Neural progenitor cell (in vitro differentiated cells): ENCODE results near the gene TSPAN10. TPM values are rescaled to one million over a fixed set of nuclear protein-coding genes. Genes with fewer than 3 reads are reported as not detected.

ENCODE experiments used
- DNase-seq: peaks from one replicate; pipeline ENCODE4 v3.0.0-alpha.2; 2016; ENCODE audit warnings: low spot score
- H2AFZ ChIP-seq: fragments of 200-600 bp; sonication (generic); replicated peaks from 2 replicates; pipeline ENCODE4 v1.6.1; 2016; ENCODE audit warnings: antibody characterized with exemption
- H3F3A ChIP-seq: fragments of 200-600 bp; sonication (generic); 2 replicates; pipeline ENCODE4 v1.6.1; 2016; ENCODE audit warnings: antibody characterized with exemption, low read depth
- H3K27ac ChIP-seq: fragments of 200-600 bp; sonication (generic); 2 replicates; pipeline ENCODE4 v1.5.1; 2016; ENCODE audit warnings: mild to moderate bottlenecking
- H3K27me3 ChIP-seq: fragments of 200-600 bp; sonication (generic); 2 replicates; pipeline ENCODE4 v1.6.1; 2016; ENCODE audit warnings: mild to moderate bottlenecking, moderate library complexity
- H3K36me3 ChIP-seq: fragments of 200-600 bp; sonication (generic); 2 replicates; pipeline ENCODE4 v1.5.1; 2016
- H3K4me1 ChIP-seq: fragments of 200-600 bp; sonication (generic); 2 replicates; pipeline ENCODE4 v1.6.1; 2016; ENCODE audit warnings: mixed run types
- H3K4me2 ChIP-seq: fragments of 200-600 bp; sonication (generic); 2 replicates; pipeline ENCODE4 v1.6.1; 2016
- H3K4me3 ChIP-seq: fragments of 200-600 bp; sonication (generic); 2 replicates; pipeline ENCODE4 v1.5.1; 2016
- H3K79me2 ChIP-seq: fragments of 200-600 bp; sonication (generic); 2 replicates; pipeline ENCODE4 v1.6.1; 2016; ENCODE audit warnings: low read depth
- H3K9ac ChIP-seq: fragments of 200-600 bp; sonication (generic); 2 replicates; pipeline ENCODE4 v1.6.1; 2016
- H3K9me3 ChIP-seq: fragments of 200-600 bp; sonication (generic); 2 replicates; pipeline ENCODE4 v1.5.1; 2016; ENCODE audit warnings: low read depth
- H4K20me1 ChIP-seq: fragments of 200-600 bp; sonication (generic); 2 replicates; pipeline ENCODE4 v1.6.1; 2016; ENCODE audit warnings: low read depth
- H3K27ac Mint-ChIP-seq: 3 replicates; pipeline ENCODE4 v1.8.0; 2021; ENCODE audit warnings: mixed read lengths
- H3K27me3 Mint-ChIP-seq: 2 replicates; pipeline ENCODE4 v1.8.0; 2022; ENCODE audit warnings: low read depth, mild to moderate bottlenecking, inconsistent platforms, moderate library complexity, mixed read lengths; ENCODE audit not compliant: insufficient read depth
- H3K36me3 Mint-ChIP-seq: 3 replicates; pipeline ENCODE4 v1.8.0; 2021; ENCODE audit warnings: mixed read lengths
- H3K4me1 Mint-ChIP-seq: 3 replicates; pipeline ENCODE4 v1.8.0; 2021; ENCODE audit warnings: mixed read lengths
- H3K4me3 Mint-ChIP-seq: 3 replicates; pipeline ENCODE4 v1.8.0; 2021; ENCODE audit warnings: mild to moderate bottlenecking, moderate library complexity, mixed read lengths
- H3K9me3 Mint-ChIP-seq: 3 replicates; pipeline ENCODE4 v1.8.0; 2020; ENCODE audit warnings: mixed read lengths
- CTCF ChIP-seq: fragments of 200-600 bp; sonication (generic); IDR thresholded peaks from 2 replicates; pipeline ENCODE4 v1.5.1; 2017; ENCODE audit warnings: antibody characterized with exemption, mild to moderate bottlenecking
- EZH2 ChIP-seq: fragments of 200-600 bp; sonication (generic); IDR thresholded peaks from 2 replicates; pipeline ENCODE4 v1.6.1; 2017; ENCODE audit warnings: antibody characterized with exemption, mild to moderate bottlenecking, moderate library complexity
- EZH2phosphoT487 ChIP-seq: fragments of 200-600 bp; sonication (generic); IDR thresholded peaks from 2 replicates; pipeline ENCODE4 v1.6.1; 2017; ENCODE audit warnings: antibody characterized with exemption
- total RNA-seq: library from RNA; depleted of rRNA; stranded (reverse); fragments of >200 nt; gene quantifications from 2 replicates; pipeline ENCODE4 v1.2.3, GENCODE V29; 2015; ENCODE audit warnings: low replicate concordance

The TSPAN10 gene
- total RNA-seq, 1 donor from 2014 or later, result 2.2 TPM

- H3K4me1 Mint-ChIP-seq, result no peaks in the 10 kb centered on the region
- H3K4me2 ChIP-seq, result no peak overlapping the region
- H3K4me3 ChIP-seq, result no peak overlapping the region
- H4K20me1 ChIP-seq, result peaks cover 3% of the 10 kb centered on the region
- H3K4me3 Mint-ChIP-seq, result no peak overlapping the region
- H3K36me3 ChIP-seq, result no peaks in the 10 kb centered on the region
- no peaks in the 10 kb centered on the region for H3K4me1 ChIP-seq
- peaks cover 2% of the 10 kb centered on the region for H3K27me3 Mint-ChIP-seq
- TF ChIP-seq CTCF, result no peak
- no peak for TF ChIP-seq EZH2
- peaks cover 27% of the 10 kb centered on the region for H3K36me3 Mint-ChIP-seq
- H3K27ac ChIP-seq, result no peak overlapping the region
- no peaks in the 10 kb centered on the region for H3F3A ChIP-seq
- no peak overlapping the region for H3K27ac Mint-ChIP-seq
- H3K9ac ChIP-seq, result no peak overlapping the region
- H3K79me2 ChIP-seq, result no peaks in the 10 kb centered on the region
- H3K9me3 Mint-ChIP-seq, result no peaks in the 10 kb centered on the region
- no peaks in the 10 kb centered on the region for H3K27me3 ChIP-seq
- H3K9me3 ChIP-seq, result no peaks in the 10 kb centered on the region
- H2AFZ ChIP-seq, result no peak overlapping the region
- no peak for DNase-seq
These were observed 45.0 kb upstream of the TSPAN10 start for GRCh38 chr17:81591971-81592370.

GRCh38 chr17:81593105-81593871 is 43.7 kb upstream of the TSPAN10 start:
- no peaks in the 10 kb centered on the region for H3K36me3 ChIP-seq

DNA sequence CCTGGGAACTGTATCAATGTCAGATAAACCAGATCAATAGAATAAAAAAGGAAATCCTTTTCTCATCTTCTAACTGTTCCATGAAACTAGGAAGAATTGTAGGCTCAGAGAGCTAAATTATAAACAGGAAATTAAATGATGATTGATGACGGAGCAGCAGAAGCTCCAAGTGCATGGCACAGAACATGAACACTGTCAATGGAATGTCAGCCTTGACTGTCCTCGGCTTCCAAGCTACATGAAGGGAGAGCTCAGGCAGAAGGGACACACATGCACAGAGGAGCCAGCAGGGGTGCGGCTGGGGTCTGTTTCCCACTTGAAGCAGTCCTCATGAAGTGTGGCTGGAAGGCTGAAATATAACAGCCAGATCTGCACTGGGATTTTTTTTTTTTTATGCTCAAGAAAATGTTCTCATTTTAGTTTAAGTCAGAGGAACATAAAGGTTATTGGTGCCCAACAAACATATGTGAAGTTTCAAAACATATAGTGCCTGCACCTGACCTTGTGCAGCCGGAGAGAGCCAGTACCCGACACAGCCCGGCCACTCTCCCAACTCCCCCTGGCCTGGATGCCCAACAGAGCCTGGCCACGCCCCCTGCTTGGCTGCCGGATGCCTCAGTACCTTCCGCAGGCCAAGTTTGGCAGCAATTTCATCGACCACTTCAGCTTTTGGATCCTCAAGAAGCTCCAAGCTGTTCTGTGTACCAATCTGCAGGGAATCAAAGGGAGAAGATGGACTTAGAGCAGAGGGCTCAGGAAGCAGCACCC is 37.1 kb upstream of the TSPAN10 start:
- Mint-ChIP-seq H3K27me3 (no peaks in the 10 kb centered on the region), H3K9me3 (no peaks in the 10 kb centered on the region), H3K27ac (no peak overlapping the region), H3K4me1 (no peaks in the 10 kb centered on the region), H3K4me3 (no peak overlapping the region), H3K36me3 (peaks cover 25% of the 10 kb centered on the region)
- Histone ChIP-seq H3K36me3 (no peaks in the 10 kb centered on the region), H3K9me3 (no peaks in the 10 kb centered on the region), H3K27ac (no peak overlapping the region), H4K20me1 (peaks cover 20% of the 10 kb centered on the region), H2AFZ (no peak overlapping the region), H3K4me3 (no peak overlapping the region), H3K4me2 (no peak overlapping the region), H3K4me1 (no peaks in the 10 kb centered on the region), H3K9ac (no peak overlapping the region), H3K27me3 (no peaks in the 10 kb centered on the region), H3K79me2 (peaks cover 8% of the 10 kb centered on the region), H3F3A (peaks cover 20% of the 10 kb centered on the region)
- DNase-seq, result no peak
- no peak for TF ChIP-seq CTCF
- no peak for TF ChIP-seq EZH2
- no peak for TF ChIP-seq EZH2phosphoT487

More at GRCh38 chr17:81593105-81593871, 43.7 kb upstream of the TSPAN10 start:
- peaks cover 2% of the 10 kb centered on the region for H3K27me3 Mint-ChIP-seq
- DNase-seq, result no peak
- no peaks in the 10 kb centered on the region for H3K9me3 Mint-ChIP-seq
- H3K79me2 ChIP-seq, result no peaks in the 10 kb centered on the region
- no peak overlapping the region for H3K27ac Mint-ChIP-seq
- no peak overlapping the region for H3K4me2 ChIP-seq
- no peaks in the 10 kb centered on the region for H3K9me3 ChIP-seq
- H3K4me3 Mint-ChIP-seq, result no peak overlapping the region
- no peak for TF ChIP-seq CTCF
- no peak for TF ChIP-seq EZH2
- TF ChIP-seq EZH2phosphoT487, result no peak
- no peak overlapping the region for H3K4me3 ChIP-seq
- peaks cover 25% of the 10 kb centered on the region for H3K36me3 Mint-ChIP-seq
- peaks cover 3% of the 10 kb centered on the region for H4K20me1 ChIP-seq
- H3K27me3 ChIP-seq, result no peaks in the 10 kb centered on the region
- no peak overlapping the region for H3K9ac ChIP-seq
- H3F3A ChIP-seq, result no peaks in the 10 kb centered on the region
- no peaks in the 10 kb centered on the region for H3K4me1 ChIP-seq
- no peak overlapping the region for H3K27ac ChIP-seq
- no peak overlapping the region for H2AFZ ChIP-seq
- H3K4me1 Mint-ChIP-seq, result no peaks in the 10 kb centered on the region
